ENCODE results near the gene RPS6KC1. TPM values are rescaled to one million over a fixed set of nuclear protein-coding genes. Genes with fewer than 3 reads are reported as not detected.
"Not testable (repeated sequence)": the region's sequence is repeated elsewhere in the genome, so short reads cannot be mapped to it uniquely, and the experiment has no call there.

Gene RPS6KC1
- total and polyA plus RNA-seq, 9 donors, result 6.8 to 24.6 (median 18.8) TPM

GRCh38 chr1:213200630-213201029, 149.6 kb downstream of the RPS6KC1 start:
- Histone ChIP-seq H3K4me1 (ENCODE audit: insufficient read depth) (no peaks in the 10 kb centered on the region), H3K9me3 (no peaks in the 10 kb centered on the region), H3K27ac (no peak overlapping the region), H3K27me3 (no peaks in the 10 kb centered on the region), H3K36me3 (no peaks in the 10 kb centered on the region), H3K4me3 (no peak overlapping the region)
- no peak for DNase-seq
- intact Hi-C loops (cut with DNase I), result no loop called here
- TF ChIP-seq EP300 (IDR thresholded peaks at IDR 0.05), result no peak
- no peak for TF ChIP-seq POLR2A (IDR thresholded peaks at IDR 0.05)
- TF ChIP-seq, protein P1, sequence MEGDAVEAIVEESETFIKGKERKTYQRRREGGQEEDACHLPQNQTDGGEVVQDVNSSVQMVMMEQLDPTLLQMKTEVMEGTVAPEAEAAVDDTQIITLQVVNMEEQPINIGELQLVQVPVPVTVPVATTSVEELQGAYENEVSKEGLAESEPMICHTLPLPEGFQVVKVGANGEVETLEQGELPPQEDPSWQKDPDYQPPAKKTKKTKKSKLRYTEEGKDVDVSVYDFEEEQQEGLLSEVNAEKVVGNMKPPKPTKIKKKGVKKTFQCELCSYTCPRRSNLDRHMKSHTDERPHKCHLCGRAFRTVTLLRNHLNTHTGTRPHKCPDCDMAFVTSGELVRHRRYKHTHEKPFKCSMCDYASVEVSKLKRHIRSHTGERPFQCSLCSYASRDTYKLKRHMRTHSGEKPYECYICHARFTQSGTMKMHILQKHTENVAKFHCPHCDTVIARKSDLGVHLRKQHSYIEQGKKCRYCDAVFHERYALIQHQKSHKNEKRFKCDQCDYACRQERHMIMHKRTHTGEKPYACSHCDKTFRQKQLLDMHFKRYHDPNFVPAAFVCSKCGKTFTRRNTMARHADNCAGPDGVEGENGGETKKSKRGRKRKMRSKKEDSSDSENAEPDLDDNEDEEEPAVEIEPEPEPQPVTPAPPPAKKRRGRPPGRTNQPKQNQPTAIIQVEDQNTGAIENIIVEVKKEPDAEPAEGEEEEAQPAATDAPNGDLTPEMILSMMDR (IDR thresholded peaks at IDR 0.05), result no peak
- 96 to 99% (median 97%) methylated on average over 3 of the region's 3 CpGs for WGBS, 3 donors

DNA sequence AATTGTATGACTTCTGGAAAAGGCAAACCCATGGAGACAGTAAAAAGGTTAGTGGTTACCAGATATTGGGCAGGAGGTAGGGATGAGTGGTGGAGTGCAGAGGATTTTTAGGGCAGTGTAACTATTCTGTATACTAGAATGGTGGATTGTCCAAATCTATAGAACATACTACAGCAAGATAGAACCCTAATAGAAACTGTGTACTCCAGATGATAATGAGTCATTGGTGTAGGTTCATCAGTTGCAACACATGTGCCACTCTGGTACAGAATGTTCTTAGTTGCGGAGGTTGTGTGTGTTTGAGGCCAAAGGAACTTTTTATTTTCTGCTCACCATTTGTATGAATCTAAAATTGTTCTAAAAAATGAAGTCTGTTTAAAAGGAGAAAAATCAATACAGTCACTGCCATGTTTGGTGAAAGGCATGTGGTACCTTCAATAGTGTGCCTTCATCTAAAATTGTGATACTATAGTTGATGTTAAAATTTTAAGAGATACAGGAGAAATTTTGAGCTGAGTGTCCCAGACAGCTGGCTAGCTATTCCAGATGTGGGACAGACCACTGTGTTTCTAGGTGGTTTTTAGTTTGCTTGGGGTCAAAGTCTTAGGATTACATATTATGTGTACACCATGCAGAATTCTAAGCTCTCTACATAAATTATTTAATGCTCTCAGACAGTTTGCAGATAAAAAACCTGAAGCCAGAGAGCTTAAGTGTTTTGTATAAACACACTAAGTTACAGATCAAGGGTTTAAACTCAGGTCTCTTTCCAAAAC, 150.5 kb downstream of the RPS6KC1 start:
- Histone ChIP-seq H3K9me3 (no peaks in the 10 kb centered on the region), H3K27ac (no peak overlapping the region), H3K4me3 (no peak overlapping the region), H3K27me3 (no peaks in the 10 kb centered on the region), H3K4me1 (ENCODE audit: insufficient read depth) (no peaks in the 10 kb centered on the region), H3K36me3 (no peaks in the 10 kb centered on the region)
- intact Hi-C loops (cut with DNase I), result no loop called here
- no peak for DNase-seq
- 90 to 97% (median 95%) methylated on average over 1 of the region's 1 CpG for WGBS, 3 donors
- no peak for TF ChIP-seq POLR2A (IDR thresholded peaks at IDR 0.05)
- TF ChIP-seq EP300 (IDR thresholded peaks at IDR 0.05), result no peak

GRCh38 chr1:213211201-213211600, 160.2 kb downstream of the RPS6KC1 start:
- TF ChIP-seq EP300 (IDR thresholded peaks at IDR 0.05) (no peak), POLR2A (IDR thresholded peaks at IDR 0.05) (no peak)
- TF ChIP-seq, protein P1 (IDR thresholded peaks at IDR 0.05), result no peak
- Histone ChIP-seq H3K36me3 (no peaks in the 10 kb centered on the region), H3K4me3 (no peak overlapping the region), H3K27me3 (no peaks in the 10 kb centered on the region), H3K27ac (no peak overlapping the region), H3K9me3 (peaks cover 0 to 3% of the 10 kb centered on the region in 2 donors), H3K4me1 (ENCODE audit: insufficient read depth) (no peaks in the 10 kb centered on the region)
- WGBS, 3 donors, result 94 to 96% (median 95%) methylated on average over 2 of the region's 2 CpGs
- intact Hi-C loops (cut with DNase I), result no loop called here
- DNase-seq, result no peak

GRCh38 chr1:213219076-213219475, 168.0 kb downstream of the RPS6KC1 start:
- H3K36me3 ChIP-seq; H3K27ac ChIP-seq; H3K9me3 ChIP-seq; H3K4me3 ChIP-seq; DNase-seq; H3K27me3 ChIP-seq; H3K4me1 ChIP-seq (ENCODE audit: insufficient read depth); intact Hi-C loops (cut with DNase I): not testable (repeated sequence)
- WGBS, 3 donors, result 95 to 100% (median 98%) methylated on average over 2 of the region's 2 CpGs

DNA sequence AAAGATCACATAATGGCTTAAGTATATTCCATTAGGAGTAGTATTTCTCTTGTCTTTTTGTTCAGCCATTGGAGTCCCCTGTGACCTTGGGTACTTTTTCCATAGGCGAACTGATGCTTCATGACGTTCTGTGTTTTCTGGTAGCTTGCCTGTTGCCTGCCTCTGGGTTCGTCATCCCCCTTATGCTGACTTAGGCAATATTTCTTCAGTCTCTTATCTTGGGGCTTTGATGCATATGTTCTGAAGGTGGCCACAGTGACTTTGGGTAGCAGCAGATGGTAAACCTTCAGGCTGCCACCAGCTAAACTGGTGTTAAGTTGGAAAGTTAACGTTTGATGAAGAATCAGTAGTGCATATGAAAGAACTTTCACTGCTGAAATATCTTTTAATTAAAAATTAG, 170.2 kb downstream of the RPS6KC1 start:
- Histone ChIP-seq H3K27ac (no peak overlapping the region), H3K4me3 (no peak overlapping the region), H3K36me3 (no peaks in the 10 kb centered on the region), H3K27me3 (no peaks in the 10 kb centered on the region), H3K9me3 (no peaks in the 10 kb centered on the region), H3K4me1 (ENCODE audit: insufficient read depth) (no peaks in the 10 kb centered on the region)
- intact Hi-C loops (cut with DNase I), result no loop called here
- WGBS, 3 donors, result 76 to 88% (median 77%) methylated on average over 4 of the region's 4 CpGs
- TF ChIP-seq, protein P1 (IDR thresholded peaks at IDR 0.05), result no peak
- TF ChIP-seq POLR2A (IDR thresholded peaks at IDR 0.05) (no peak), EP300 (IDR thresholded peaks at IDR 0.05) (no peak)
- no peak for DNase-seq

Data from ovary (tissue), 9 donors.